ENCODE measurements around the gene PRDM11. TPM values are rescaled to one million over a fixed set of nuclear protein-coding genes. Genes with fewer than 3 reads are reported as not detected.
A peak's percentile ranks its signal among the peaks of the same experiment; 100 is the strongest.
"Not testable (repeated sequence)": the region's sequence is repeated elsewhere in the genome, so short reads cannot be mapped to it uniquely, and the experiment has no call there.

The PRDM11 gene
- total and polyA plus RNA-seq, 10 donors: 1.7 to 24.3 (median 15.3) TPM

DNA sequence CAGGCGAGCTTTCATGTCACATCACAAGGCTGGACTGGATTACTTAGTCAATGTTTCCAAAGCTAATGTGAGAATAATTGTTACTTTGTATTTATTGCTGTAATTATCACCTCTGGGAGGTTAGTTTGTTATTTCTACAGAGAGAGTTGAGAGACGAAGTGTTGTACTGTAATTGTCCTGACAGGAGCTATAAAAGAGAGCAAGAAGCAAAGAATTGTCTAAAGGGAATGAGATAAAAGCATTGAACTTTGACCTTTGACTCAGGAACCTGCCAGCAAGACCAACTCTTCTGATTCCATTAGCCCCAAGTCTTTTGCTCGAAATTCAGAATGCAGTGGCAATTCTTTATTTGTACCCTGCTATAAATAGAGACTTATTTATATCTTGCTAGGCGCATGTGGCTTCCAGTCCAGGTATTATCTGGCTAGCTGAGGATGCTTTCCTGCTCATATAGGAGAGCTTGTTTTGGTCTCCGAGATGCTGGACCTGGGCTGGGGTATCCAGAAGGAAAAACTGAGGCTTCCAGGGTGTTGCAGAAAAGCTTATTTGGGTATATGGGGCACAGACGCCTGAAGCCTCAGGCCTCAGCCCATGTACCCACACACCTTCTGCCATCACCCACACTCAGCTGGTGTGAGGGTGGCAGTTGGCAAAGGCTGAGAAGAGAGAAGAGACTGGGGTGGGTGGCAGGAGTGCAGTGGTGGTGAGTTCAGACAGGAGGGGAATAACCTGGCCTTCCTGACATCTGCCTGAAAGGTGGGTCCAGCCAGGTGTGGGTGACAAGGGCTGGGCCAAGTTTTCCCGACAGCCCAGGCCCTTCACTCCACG, 99.0 kb downstream of the PRDM11 start:
- Histone ChIP-seq H3K9me3 (no peaks in the 10 kb centered on the region), H3K4me1 (no peaks in the 10 kb centered on the region), H3K36me3 (no peaks in the 10 kb centered on the region), H3K4me3 (no peak overlapping the region), H3K27me3 (replicated peaks in 1 of 7) (peaks cover 0 to 3% (median 0%) of the 10 kb centered on the region in 7 donors), H3K27ac (no peak overlapping the region)
- WGBS, 5 donors: 83 to 87% (median 84%) methylated on average over 8 of the region's 8 CpGs
- DNase-seq: peak; percentile 38
- intact Hi-C loops (cut with DNase I; ENCODE audit: low total_unique reads): no loop called here
- TF ChIP-seq, protein P1, sequence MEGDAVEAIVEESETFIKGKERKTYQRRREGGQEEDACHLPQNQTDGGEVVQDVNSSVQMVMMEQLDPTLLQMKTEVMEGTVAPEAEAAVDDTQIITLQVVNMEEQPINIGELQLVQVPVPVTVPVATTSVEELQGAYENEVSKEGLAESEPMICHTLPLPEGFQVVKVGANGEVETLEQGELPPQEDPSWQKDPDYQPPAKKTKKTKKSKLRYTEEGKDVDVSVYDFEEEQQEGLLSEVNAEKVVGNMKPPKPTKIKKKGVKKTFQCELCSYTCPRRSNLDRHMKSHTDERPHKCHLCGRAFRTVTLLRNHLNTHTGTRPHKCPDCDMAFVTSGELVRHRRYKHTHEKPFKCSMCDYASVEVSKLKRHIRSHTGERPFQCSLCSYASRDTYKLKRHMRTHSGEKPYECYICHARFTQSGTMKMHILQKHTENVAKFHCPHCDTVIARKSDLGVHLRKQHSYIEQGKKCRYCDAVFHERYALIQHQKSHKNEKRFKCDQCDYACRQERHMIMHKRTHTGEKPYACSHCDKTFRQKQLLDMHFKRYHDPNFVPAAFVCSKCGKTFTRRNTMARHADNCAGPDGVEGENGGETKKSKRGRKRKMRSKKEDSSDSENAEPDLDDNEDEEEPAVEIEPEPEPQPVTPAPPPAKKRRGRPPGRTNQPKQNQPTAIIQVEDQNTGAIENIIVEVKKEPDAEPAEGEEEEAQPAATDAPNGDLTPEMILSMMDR (IDR thresholded peaks at IDR 0.05 in 8 of 11, conservative IDR thresholded peaks at IDR 0.05 in 3 of 11): no peak
- TF ChIP-seq POLR2AphosphoS5 (IDR thresholded peaks at IDR 0.05) (no peak), POLR2A (IDR thresholded peaks at IDR 0.05) (no peak)

DNA sequence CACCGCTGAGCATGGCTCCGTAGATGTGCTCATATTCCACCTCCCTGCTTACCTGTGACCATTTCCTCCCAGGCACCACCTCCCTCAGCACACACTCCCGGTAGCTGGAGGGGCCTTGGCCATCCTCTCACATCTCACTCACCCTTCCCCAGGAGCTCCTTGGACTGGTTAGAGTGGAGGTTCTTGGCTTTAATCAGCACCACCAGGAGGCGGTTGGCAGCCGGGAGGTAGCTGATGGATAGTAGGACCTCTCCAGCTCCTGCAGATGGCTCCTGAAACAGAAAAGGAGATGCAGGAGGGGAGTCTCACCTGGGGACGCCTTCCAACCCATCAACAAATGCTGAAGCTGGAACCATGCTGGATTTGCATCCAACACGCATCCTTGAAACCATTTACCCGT, 99.8 kb downstream of the PRDM11 start:
- no peak overlapping the region for H3K27ac ChIP-seq
- 89 to 93% (median 91%) methylated on average over 8 of the region's 8 CpGs for WGBS, 5 donors
- no peak overlapping the region for H3K4me3 ChIP-seq
- no peaks in the 10 kb centered on the region for H3K36me3 ChIP-seq
- peaks cover 0 to 3% (median 0%) of the 10 kb centered on the region in 7 donors for H3K27me3 ChIP-seq (replicated peaks in 1 of 7)
- H3K9me3 ChIP-seq: no peaks in the 10 kb centered on the region
- peak; percentile 38 for DNase-seq
- intact Hi-C loops (cut with DNase I; ENCODE audit: low total_unique reads): no loop called here
- TF ChIP-seq, protein P1 (IDR thresholded peaks at IDR 0.05 in 8 of 11, conservative IDR thresholded peaks at IDR 0.05 in 3 of 11): no peak
- TF ChIP-seq POLR2AphosphoS5 (IDR thresholded peaks at IDR 0.05) (no peak), POLR2A (IDR thresholded peaks at IDR 0.05) (no peak)
- no peaks in the 10 kb centered on the region for H3K4me1 ChIP-seq

DNA sequence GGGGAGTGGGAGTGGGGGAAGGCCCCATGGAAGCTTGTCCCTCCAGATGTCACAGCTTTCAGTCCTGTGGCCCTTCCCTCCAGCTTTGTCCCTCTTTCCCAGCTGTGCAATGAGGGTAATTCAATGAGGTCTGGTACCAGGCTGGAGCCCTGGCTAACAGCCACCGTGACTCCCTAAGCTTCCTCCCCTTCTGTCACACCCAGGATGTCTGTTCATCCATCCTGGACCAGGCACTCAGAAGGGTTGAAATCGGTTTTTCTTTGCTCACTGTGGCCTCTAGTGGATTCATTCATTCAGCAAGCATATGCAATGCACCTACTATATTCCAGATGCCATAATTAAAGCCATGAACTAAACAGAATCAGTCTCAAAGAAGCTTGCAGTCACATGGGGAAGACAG, 101.0 kb downstream of the PRDM11 start:
- Histone ChIP-seq H3K4me3 (no peak overlapping the region), H3K36me3 (no peaks in the 10 kb centered on the region), H3K27me3 (replicated peaks in 1 of 7) (peaks cover 0 to 10% (median 0%) of the 10 kb centered on the region in 7 donors), H3K4me1 (peaks cover 0 to 3% (median 0%) of the 10 kb centered on the region in 6 donors), H3K27ac (no peak overlapping the region), H3K9me3 (no peaks in the 10 kb centered on the region)
- TF ChIP-seq, protein P1 (IDR thresholded peaks at IDR 0.05 in 8 of 11, conservative IDR thresholded peaks at IDR 0.05 in 3 of 11): no peak
- TF ChIP-seq POLR2A (IDR thresholded peaks at IDR 0.05): no peak
- no peak for DNase-seq
- 44 to 62% (median 58%) methylated on average over 2 of the region's 2 CpGs for whole genome bisulfite sequencing, 5 donors
- intact Hi-C loops (cut with DNase I; ENCODE audit: low total_unique reads): no loop called here

DNA sequence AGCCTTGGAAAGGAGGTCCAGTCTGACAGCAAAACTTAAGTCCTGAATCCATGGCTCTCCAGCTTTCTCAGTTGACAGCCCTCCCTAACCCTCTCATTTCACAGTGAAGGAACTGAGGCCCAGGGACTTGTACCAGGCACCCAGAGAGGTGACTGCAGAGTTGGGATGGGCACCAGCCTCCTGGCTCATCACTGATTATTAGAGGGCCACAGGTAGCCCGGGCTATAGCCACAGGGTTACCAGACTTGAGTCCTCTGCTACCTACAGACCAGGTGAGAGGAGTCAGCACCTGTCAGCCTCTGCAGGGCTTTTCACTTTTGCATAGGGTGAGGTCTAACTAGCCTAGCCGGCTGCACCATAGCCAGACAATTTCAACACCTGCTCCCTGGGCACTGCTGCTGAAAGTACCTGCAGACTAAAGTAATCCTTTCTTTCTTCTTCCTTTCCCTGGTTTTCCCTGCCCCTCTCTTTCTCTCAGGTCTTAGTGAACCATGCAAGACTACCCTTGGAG, 102.1 kb downstream of the PRDM11 start:
- Histone ChIP-seq H3K9me3 (no peaks in the 10 kb centered on the region), H3K27ac (no peak overlapping the region), H3K36me3 (no peaks in the 10 kb centered on the region), H3K4me1 (peaks cover 0 to 4% (median 0%) of the 10 kb centered on the region in 6 donors), H3K4me3 (no peak overlapping the region), H3K27me3 (replicated peaks in 1 of 7) (peaks cover 0 to 16% (median 0%) of the 10 kb centered on the region in 7 donors)
- intact Hi-C loops (cut with DNase I; ENCODE audit: low total_unique reads): no loop called here
- no peak for DNase-seq
- WGBS, 5 donors: 88 to 100% (median 96%) methylated on average over 1 to 2 of the region's 2 CpGs
- TF ChIP-seq, protein P1 (IDR thresholded peaks at IDR 0.05 in 8 of 11, conservative IDR thresholded peaks at IDR 0.05 in 3 of 11): no peak
- TF ChIP-seq POLR2AphosphoS5 (IDR thresholded peaks at IDR 0.05): no peak
- no peak for TF ChIP-seq POLR2A (IDR thresholded peaks at IDR 0.05)

DNA sequence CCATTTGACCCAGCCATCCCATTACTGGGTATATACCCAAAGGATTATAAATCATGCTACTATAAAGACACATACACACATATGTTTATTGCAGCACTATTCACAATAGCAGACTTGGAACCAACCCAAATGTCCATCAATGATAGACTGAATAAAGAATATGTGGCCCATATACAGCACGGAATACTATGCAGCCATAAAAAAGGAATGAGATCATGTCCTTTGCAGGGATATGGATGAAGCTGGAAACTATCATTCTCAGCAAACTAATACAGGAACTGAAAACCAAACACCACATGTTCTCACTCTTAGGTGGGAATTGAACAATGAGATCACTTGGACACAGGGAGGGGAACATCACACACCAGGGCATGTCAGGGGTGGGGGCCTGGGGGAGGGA, 102.9 kb downstream of the PRDM11 start:
- intact Hi-C loops (cut with DNase I; ENCODE audit: low total_unique reads); H3K27ac ChIP-seq; H3K36me3 ChIP-seq; H3K4me3 ChIP-seq; H3K4me1 ChIP-seq; DNase-seq; H3K9me3 ChIP-seq: not testable (repeated sequence)
- peaks cover 0 to 16% (median 0%) of the 10 kb centered on the region in 7 donors for H3K27me3 ChIP-seq (replicated peaks in 1 of 7)
- 85 to 100% (median 95%) methylated on average over 1 of the region's 1 CpG for WGBS, 5 donors

All from spleen (tissue), 11 donors.